CD4-positive, alpha-beta T cell treated with Interleukin-4 for 4 hours (primary cell): ENCODE data around the gene SH2B3.

ENCODE experiments used
- DNase-seq: peaks from one replicate; pipeline ENCODE4 v3.0.0-alpha.2; 2020

SH2B3 gene

DNA sequence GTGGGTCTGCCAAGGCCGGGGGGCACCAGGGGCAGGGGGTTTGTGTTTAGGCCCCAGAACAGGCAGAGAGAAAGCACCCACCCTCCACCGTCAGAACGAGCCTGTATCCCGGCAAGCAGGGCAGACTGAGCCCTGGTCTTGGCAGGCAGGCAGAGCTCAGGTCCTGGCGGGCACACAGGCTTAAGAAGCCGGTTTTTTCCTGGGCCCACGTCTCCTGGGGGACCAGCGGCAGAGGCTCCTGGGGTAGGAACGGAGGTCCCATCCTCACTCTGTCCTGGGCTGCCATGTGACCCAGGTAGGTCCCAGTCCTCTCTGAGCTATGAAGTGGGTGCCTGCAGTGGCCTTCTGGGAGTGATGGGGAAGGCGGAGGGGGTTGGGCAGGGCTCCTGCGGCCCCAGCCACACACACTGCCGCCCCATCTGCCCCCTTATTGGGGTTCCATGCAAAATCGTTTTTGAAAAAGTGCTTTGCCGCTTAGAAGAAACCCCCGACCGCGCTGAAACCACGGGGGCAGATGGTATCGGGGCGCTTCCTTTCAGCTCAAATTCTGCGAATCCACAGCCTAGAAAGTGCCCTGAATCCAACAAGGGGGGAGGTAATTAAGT lies 24.2 kb downstream of the SH2B3 start:
- DNase-seq: peak; percentile 78

DNA sequence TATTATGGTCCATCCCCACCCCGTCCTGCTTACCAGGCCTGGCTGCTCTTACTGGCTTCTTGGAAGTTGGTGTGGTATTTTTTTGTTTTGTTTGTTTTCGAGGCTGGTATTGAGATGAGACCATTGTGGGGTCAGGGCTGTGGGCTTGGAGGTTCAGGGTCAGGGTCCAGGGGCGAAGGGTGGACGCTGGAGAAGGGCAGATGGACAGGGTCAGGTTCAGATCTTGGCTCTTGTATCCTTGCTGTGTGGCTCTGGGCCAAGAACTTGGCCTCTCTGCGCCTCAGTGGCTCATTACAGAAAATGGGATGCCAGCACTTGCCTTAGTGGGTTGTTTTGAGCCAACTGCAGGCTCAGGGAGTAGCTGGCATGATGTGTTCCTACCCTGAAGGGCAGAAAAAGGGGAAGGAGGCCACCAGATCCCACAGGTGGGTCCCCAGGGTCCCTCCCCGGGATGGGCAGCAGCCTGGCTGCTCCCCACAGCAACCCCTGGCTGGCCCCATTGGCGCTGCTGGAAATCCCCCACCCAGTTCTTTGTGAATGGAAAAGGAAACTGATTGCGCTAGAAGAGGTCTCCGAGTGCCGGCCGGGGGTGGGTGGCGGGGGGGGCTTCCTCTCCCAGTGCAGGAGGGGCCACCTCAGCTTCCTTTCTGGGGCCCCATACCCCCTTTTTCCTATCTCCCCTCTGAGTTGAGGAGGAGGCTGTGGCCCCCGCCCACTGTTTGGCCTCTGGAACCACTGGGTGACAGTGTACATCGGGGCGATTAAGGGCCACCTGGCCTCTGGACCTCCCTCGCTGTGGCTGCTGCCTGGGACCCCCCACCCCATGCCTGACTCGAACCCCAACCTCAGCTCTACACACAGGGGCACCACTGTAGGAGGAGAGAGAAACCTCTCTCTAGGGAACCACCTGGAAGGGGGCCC lies 25.0 kb downstream of the SH2B3 start:
- DNase-seq: peak; percentile 80

DNA sequence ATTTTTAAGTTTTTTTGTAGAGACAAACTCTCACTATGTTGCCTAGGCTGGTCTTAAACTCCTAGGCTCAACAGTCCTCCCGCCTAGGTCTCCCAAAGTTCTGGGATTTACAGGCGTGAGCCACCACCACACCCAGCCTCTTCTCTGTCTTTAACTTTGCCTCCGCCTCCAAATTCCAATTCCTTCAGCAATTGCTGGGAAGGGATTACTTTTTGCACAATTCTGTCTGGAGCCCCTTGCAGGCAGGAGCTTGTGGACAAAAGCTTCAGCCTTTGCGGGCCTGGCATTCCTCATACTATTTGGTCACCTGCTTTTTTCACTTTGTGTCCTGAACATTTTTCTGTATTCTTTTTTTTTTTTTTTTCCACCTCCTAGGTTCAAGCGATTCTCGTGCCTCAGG lies 26.0 kb downstream of the SH2B3 start:
- DNase-seq: no peak

DNA sequence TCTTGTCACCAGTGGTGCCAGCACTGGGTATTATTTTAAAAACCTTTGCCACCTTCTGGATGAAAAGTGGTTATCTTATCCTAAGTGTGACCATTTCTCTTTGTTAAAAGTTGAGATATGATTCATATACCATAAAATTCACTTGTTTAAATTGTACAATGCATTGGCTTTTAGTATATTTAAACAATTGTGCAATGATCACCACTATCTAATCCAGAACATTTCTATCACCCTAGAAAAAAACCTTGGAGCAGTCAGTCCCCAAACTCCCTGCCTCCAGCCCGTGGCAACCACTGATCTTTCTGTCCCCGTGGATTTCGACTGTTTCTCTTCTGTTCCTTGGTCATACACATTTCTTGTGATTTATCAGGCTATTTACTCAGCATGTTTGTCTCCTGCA lies 28.3 kb downstream of the SH2B3 start:
- DNase-seq: no peak

DNA sequence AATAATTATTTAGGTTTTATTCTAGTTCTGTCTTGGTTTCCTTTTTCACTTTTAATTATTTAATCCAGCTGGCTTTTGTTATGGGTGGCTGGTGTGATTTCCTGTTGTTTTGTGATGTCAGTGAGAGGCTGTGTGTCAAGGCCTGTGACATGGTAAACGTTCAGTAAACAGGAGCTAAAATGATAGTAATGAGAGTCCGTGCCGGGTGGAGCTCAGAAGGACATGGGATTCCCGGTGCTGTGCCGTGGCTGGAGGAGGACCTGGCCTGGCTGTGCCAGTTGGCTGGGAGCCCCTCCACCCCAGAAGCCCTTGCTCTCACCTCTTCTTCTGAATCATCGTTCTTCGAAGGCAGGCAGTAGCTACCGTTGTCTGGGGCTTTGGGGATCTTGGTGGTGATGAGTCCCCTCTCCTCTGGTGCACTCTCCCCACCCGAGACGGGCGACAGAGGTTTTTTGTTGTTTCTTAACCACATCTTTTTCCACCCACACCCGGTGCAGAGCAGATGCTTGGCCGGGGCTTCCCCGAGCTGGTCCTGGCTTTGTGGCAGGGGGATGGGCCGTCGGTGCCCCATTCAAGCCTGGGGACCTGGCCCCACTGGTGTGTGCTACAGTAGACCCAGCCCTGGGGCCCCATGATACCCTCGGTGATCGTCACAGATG lies 29.1 kb downstream of the SH2B3 start:
- DNase-seq: peak; percentile 94

DNA sequence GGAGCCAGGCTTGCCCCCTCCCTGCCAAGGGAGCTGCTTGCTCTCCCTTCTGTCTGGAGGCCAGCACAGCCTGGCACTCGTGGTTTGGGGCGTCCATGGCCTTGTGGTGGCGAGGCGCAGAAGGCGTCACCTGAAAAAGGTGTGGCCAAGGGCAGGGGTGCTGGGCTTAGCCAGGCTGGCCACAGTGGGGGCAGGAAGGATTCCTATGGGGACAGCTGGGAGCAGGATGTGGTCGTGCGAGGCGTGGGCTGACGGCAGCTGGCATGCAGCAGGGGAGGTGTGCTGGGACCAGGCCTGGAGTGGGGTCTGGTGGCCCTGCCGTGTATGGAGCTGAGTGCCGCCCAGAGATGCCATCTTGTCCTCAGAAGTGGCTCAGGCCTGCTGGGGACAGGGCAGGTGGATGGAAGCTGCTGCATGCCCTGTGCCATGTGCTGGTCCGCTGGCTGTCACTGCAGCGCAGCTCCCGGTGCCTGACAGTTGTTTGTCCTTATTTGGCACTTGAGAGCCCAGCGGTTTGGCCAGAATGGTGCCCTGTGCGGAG lies 30.0 kb downstream of the SH2B3 start:
- peak; percentile 30 for DNase-seq

DNA sequence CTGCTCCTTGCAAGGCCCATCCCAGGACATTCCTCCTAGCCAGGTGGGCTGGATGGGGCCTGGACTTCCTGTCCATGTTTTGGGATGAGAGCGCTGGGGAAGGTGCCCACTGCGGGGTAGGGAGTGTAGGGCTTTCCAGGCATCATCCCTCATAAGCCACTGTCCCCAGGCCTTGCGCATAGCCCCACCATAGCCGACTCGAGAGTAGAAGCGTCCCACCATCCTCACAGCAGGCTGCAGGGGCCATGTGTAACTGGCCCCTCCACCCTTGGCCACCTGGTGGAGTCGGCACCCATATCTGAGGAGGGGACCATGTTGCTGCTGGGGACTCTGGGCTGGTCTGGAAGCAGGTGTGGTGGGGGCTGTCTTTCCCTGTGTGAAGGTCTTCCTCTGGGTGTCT lies 30.5 kb downstream of the SH2B3 start:
- no peak for DNase-seq

DNA sequence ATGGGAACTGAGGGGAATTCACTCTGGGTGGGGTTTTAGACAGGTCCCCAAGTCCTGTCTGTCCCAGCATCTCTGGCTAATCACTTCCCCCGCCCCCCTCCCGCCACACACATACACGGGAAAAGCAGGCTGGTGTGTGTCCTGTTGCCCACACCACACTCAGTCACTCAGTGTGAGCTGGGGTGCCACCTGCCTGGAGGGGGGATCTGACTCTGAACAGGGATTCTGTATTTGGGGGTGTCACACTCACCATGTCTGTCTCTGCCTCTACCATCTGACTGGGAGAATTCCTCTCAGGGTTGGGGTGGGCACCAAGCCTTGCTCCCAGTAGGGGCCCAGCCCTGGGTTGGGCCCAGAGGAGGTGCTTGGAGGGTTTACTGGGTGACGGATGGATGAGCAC lies 31.1 kb downstream of the SH2B3 start:
- DNase-seq: no peak

DNA sequence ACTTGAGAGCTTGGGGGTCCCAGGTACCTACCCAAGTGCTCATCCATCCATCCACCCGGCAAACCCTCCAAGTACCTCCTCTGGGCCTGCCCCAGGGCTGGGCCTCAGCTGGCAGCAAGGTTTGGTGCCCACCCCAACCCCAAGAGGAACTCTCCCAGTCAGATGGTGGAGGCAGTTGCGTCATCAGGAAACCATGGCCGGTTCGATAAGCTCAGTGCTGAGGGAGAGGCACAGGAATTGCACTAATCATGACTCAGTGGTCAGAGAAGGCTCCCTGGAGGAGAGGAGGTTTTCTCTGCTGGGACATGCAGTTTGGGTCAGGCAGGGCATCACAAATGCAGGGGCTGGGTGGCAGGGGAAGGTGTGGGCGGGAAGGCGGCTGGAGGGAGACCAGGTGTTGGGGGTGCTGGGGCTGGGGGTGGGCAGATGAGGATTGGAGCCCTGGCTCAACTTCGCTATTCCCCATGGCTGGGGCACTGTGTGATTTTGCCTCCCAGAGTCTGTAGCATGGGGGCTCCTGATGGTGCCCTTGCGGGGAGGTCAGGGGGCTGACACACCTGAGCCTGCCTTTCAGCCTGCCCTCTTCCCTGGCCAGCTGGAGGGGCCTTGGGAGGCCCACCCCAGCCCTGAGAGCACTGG lies 32.2 kb downstream of the SH2B3 start:
- DNase-seq: no peak

DNA sequence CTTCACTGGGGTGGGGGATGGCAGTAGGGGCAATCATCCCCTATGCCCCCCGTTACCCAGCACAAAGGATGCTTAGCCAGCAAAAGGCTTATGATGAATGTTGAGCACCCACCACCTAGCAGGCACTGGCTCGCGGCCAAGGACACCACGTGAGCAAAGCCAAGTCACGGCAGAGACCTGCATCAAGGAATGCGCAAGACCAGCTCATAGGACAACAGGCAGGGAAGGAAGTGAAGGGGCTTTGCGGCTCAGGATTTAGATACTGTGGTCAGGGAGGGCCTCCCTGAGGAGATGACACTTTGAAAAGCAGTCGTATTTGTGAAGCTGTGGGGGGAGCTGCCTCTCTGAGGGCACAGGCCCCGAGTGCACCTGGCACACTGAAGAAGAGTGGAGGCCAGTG lies 32.8 kb downstream of the SH2B3 start:
- DNase-seq: peak; percentile 53

DNA sequence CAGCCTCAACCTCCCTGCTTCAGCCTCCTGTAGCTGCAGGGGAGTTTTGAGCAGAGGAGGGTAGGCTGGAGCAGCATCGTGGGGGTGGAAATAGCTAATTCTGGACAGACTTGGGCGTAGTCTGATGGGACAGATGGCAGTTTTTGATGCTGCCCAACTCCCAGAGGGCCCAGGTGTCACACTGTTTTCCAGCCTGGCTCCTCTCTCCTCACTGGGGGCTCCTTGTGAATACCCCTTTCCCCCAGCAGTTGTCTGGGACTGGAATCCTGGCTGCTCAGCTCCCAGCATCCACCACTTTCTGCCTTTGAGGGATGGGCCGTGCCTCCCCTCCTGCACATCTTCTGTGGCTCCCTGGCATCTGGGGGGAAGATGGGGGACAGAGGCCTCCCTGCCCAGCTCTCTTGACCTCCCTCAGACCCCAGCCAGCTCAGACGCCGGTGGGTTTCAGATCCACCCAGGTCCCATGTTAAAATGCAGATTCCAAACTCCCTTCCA lies 34.0 kb downstream of the SH2B3 start:
- no peak for DNase-seq

DNA sequence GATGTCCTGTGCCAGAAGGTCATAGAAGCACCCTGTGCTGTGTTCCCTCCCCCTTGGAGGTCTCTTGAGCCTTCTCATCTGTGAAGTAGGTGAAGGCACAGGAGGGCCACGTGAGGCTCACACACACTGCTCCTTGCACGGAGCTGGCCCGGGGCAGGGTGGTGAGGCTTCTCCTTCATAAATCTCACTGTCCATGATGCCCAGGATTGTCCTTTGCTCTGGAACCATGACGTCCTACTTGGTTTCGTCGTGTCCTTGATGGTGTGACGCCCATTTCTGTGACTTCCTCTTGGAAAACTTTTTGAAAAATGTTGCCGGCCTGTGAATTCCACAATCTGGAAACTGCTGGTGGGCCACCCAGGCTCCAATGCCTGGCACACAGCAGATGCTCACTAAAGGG lies 34.4 kb downstream of the SH2B3 start:
- DNase-seq: no peak

DNA sequence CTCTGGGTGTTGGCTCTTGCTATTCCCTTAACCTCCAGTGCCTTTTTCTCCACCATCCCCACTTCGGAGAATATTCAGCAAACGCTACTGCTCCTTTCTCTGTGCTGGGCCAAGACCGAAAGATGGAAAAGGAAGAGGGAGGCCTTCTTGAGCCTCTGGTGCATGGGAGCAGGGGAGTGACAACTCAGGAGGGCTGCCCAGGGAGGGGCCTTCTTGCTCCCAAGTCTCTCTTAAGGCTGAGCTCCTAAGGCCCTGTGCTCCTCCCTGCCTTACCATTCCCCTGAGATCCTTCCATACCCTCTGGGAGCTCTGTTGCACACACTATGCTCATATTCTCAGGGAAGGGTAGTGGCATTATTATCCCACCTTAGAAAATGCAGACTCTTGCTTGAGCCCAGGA lies 34.9 kb downstream of the SH2B3 start:
- no peak for DNase-seq

DNA sequence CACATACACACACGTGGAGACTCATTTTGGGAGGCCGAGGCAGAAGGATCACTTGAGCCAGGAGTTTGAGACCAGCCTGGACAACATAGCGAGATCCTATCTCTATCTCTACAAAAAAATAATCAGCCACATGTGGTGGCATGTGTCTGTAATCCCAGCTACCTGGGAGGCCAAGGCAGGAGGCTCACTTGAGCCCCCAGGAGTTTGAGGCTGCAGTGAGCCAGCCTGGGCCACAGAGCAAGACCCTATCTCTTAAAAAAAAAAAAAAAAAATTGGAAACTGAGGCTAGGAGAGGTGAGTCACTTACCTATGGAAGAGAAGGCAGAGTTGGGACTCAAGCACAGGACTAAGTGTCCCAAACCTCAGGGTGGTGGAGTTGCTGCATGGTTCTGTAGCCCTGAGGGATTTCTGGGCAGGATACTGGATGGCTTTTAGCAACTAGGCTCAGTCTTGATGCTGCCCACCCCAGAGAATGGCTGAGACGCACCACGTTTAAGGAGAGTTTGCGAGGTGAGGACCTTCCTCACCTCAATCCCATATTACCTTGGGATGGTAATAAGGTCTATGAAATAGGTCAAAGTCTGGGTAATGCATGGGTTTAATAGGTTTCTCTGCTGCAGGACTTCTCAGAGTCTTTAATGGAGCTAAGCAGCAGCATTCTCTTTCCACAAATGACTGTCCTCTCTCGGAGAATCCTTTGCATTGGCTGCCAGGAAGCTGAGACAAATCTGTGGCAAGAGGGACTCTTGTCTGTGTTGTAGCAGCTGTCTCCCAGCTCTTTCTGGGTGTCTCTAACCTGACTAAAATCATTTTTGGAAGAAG lies 35.6 kb downstream of the SH2B3 start:
- DNase-seq: no peak

DNA sequence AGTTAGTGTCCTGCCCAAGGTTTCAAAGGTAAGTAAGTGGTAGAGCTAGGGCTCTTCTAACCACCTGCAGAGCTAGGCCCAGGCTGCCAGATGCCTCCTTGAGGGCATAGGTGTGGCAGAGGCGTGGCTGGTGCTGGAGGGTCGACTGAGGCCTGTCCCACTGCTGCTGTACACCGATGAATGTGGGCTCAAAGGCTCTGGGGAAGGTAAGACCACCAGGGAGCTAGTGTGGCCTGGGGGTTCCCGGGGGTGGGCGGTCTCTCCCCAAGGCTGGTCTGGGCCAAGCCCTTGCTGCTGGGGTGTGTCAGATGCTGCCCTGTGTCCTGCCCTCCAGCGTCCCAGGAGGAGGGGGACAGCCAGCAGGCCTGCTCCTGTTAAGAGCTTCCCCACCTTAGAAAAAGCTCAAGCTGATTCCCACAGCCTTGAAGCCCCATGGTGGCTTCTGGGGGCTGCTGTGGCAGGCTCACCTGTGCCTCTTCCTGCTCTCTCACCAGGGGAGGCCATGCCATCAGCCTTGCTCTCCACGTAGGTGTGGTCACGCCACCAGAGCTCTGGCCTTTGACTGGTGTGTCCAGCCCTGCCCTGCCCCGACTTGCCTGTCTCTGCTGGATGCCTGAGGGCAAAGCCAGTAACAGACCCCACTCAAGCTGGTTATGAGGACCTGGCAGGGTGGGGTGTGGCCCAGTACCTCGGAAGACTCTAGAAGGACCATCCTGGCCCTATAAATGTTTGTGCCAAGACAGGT lies 36.8 kb downstream of the SH2B3 start:
- DNase-seq: no peak

DNA sequence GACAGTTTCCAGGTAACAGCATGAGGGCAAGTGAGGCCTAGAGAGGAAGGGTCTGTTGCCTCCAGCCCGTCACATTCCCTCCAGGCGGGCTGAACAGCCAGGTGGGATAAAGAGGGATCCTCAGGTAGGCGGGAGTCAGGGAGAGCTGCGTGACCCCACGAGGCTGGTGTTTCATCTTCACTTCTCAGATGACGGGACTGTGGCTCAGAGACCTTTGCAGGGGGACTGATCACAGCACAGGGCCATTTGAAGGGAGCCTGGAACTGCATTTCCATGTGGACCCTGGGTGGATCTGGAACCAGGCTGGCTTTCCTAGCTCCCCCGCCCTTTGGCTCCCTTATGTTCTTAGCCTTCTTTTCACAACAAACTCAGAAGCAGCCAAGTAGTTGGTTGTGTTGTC lies 37.4 kb downstream of the SH2B3 start:
- no peak for DNase-seq

DNA sequence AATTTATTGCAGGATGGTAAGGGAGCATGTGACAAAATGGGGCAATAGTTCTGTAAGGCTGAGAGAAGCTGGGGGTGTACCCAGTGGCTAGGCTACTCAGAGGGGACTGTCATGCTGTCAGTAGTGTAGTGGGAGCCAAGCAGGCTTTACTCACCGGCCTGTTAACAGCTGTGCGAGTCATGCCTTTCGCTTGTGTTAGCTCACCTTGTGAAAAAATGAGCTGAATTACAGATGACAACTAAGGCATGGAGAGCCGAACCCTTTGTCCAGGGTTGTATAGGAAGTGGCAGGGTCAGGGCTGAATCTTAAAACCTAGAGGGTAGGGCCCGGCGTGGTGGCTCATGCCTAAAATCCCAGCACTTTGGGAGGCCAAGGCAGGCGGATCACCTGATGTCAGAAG lies 37.9 kb downstream of the SH2B3 start:
- no peak for DNase-seq

DNA sequence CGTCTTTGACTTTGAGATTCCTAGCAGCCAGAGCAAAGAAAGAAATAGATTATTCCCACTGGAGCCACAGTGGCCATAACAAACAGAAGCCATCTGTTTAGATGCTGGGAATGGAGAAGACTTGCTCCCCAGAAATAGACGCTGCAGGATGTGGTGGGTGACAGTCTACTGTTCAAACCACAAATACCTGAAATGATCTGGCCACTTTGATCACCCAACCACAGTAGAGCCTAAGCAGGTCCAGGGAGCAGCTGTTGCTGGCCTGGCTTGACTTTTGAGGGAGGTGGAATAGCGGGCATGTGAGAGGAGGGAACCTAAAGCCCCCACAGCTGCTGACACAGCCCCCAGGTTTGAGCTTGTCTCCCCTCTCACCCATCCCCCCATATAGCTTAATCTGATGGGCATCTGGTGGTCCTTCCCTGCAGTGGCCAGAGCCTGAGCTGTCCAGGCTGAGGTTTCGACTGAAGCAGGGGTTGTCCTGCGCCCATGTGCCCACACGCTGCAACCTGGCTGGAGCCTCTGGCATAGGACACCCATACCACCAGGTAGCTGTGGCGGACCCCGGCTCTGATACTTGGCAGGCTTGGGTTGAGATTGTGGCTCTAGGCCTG lies 38.7 kb downstream of the SH2B3 start:
- DNase-seq: no peak

DNA sequence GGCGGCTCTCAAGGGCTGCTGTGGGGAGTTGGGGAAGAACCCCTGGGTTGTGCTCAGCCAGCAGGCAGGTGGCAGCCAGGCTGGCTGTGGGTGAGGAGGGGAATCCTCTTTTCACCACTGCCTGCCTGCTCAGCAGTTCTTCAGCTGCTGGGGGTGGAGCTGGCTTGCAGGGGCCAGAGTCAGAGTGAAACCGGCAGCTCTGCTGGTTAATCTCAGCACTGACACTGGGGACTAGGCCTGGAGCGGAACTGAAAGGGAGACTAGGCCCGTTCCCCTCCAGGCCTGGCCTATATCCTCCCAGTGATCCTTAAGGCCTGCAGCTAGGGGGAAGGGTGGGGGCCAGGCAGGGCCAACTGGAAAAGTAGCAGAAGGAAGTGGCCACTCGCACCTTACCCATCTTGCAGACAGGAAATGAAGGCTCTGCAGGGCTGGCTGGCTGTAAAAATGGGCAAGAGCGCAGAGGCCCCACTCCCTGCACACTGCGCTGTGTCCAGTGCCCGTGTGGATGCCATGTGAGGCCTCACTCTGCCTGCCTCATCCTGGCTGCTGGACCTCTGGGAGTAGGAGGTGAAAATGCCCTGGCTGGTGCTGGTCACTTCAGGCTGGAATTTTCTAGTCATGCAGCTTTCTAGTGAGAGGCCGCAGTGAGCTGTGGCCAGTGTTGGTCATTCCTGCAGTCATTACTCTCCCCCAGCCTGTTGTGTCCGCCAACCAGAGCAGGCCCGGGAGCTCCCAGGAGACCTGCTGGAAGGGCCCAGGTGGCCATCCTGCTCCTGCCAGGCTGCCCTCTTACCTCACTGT lies 39.4 kb downstream of the SH2B3 start:
- DNase-seq: peak; percentile 88
